ENCODE data around the gene PIGQ. TPM values are rescaled to one million over a fixed set of nuclear protein-coding genes. Genes with fewer than 3 reads are reported as not detected.
"Not testable (repeated sequence)": the region's sequence is repeated elsewhere in the genome, so short reads cannot be mapped to it uniquely, and the experiment has no call there.

The PIGQ gene
- total and polyA plus RNA-seq, 3 donors from 2014 or later = 80.5 to 123 (median 95.4) TPM

- intact Hi-C loops (cut with DNase I; ENCODE audit: low total_unique reads) = no loop called here
- H3K27me3 ChIP-seq = no peaks in the 10 kb centered on the region
- WGBS, 2 donors = 86 to 87% methylated on average over 8 to 18 of the region's 18 CpGs
- H3K9me3 ChIP-seq = no peaks in the 10 kb centered on the region
- H3K4me1 ChIP-seq = peaks cover 24% of the 10 kb centered on the region
- no peak overlapping the region for H3K4me3 ChIP-seq
- H3K27ac ChIP-seq = no peak overlapping the region
- no peaks in the 10 kb centered on the region for H3K36me3 ChIP-seq (ENCODE audit: low read depth, missing control alignments)
- no peak for TF ChIP-seq CTCF (IDR thresholded peaks at IDR 0.05)
- TF ChIP-seq POLR2A (IDR thresholded peaks at IDR 0.05) = no peak
- DNase-seq = no peak
Measured at GRCh38 chr16:595094-595528, 25.3 kb downstream of the PIGQ start.

DNA sequence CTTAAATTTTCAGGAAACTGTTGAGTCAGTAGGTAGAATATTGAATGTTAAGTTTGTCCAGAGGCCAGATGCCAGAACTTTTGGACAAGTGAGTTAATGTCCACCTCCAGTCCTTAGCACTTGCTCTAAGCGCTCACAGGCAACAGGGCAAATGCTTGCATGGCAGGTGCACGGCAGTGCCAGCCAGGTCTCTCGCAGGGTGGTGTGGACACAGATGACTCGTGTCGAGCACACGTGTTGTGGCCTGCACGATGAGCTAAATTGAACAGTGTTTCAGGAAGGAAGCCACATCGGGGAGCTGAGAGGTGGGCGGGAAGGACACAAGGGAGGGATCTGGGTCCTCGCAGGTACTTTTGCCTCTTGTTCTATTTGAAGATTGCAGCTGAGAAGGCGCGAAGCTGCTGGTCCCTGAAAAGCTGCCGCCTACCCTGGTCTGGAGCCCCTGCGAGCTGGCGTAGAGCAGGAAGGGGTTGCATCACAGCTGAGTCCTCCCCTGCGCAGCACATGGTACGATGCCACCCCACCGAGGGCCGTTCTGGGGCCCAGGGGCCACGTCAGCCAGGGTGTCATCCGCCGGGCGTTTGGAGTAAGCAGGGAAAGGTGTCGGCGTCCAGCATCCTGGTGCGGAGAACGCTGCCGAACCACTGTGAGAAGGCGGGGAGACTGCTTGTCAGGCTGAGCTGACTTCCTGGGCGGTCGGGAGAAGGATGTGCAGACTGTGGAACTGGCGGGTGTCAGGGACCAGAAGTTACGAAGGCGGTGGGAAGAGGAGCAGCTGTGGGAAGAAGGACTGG is 26.4 kb downstream of the PIGQ start:
- DNase-seq = no peak
- no peak for TF ChIP-seq POLR2A (IDR thresholded peaks at IDR 0.05)
- no peak for TF ChIP-seq CTCF (IDR thresholded peaks at IDR 0.05)
- H3K36me3 ChIP-seq (ENCODE audit: low read depth, missing control alignments) = no peaks in the 10 kb centered on the region
- intact Hi-C loops (cut with DNase I; ENCODE audit: low total_unique reads) = no loop called here
- no peak overlapping the region for H3K4me3 ChIP-seq
- H3K27ac ChIP-seq = no peak overlapping the region
- no peaks in the 10 kb centered on the region for H3K27me3 ChIP-seq
- WGBS, 2 donors = 93 to 96% methylated on average over 25 to 34 of the region's 34 CpGs
- no peaks in the 10 kb centered on the region for H3K9me3 ChIP-seq
- peaks cover 18% of the 10 kb centered on the region for H3K4me1 ChIP-seq

DNA sequence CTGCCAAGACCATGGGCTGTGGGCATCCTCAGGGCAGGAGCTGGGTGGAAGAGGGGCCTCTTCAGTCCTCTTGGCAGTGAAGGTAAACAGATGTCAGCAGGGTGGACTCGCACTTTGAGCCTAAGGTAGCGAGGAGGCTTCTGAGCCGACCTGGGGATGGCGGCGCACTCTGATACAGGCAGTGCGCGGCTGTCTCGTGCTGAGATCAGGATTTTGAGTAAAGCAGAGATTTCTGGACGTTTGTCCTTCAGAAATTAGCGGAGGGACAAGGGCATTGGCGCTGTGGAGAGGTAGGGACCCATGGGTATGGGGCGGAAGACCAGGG is 26.9 kb downstream of the PIGQ start:
- H3K27ac ChIP-seq = no peak overlapping the region

DNA sequence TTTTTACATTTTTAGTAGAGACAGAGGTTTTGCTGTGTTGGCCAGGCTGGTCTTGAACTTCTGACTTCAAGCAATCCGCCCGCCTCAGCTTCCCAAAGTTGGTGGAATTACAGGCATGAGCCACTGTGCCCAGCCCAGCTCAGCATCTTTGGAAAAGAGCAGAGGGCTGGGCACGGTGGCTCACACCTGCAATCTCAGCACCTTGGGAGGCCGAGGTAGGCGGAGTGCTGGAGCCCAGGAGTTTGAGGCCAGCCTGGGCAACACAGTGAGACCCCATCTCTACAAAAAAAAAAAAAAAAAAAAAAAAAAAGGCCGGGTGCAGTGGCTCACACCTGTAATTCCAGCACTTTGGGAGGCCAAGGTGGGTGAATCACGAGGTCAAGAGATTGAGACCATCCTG is 27.9 kb downstream of the PIGQ start:
- 96 to 98% methylated on average over 4 to 7 of the region's 7 CpGs for WGBS, 2 donors
- intact Hi-C loops (cut with DNase I; ENCODE audit: low total_unique reads); H3K4me1 ChIP-seq; H3K9me3 ChIP-seq; H3K27me3 ChIP-seq; DNase-seq; H3K36me3 ChIP-seq (ENCODE audit: low read depth, missing control alignments); H3K4me3 ChIP-seq; H3K27ac ChIP-seq: not testable (repeated sequence)

More for the DNA sequence above, 26.9 kb downstream of the PIGQ start:
- Histone ChIP-seq H3K4me1 (peaks cover 17% of the 10 kb centered on the region), H3K27me3 (no peaks in the 10 kb centered on the region), H3K9me3 (no peaks in the 10 kb centered on the region), H3K4me3 (no peak overlapping the region), H3K36me3 (ENCODE audit: low read depth, missing control alignments) (no peaks in the 10 kb centered on the region)
- TF ChIP-seq CTCF (IDR thresholded peaks at IDR 0.05) = no peak
- no peak for TF ChIP-seq POLR2A (IDR thresholded peaks at IDR 0.05)
- no peak for DNase-seq
- 89 to 93% methylated on average over 12 of the region's 12 CpGs for WGBS, 2 donors
- intact Hi-C loops (cut with DNase I; ENCODE audit: low total_unique reads) = no loop called here

- H3K9me3 ChIP-seq = no peaks in the 10 kb centered on the region
- DNase-seq = no peak
- TF ChIP-seq CTCF (IDR thresholded peaks at IDR 0.05) (no peak), POLR2A (IDR thresholded peaks at IDR 0.05) (no peak)
- 93 to 95% methylated on average over 25 to 37 of the region's 43 CpGs for WGBS, 2 donors
- intact Hi-C loops (cut with DNase I; ENCODE audit: low total_unique reads) = no loop called here
- H3K27me3 ChIP-seq = no peaks in the 10 kb centered on the region
- no peak overlapping the region for H3K4me3 ChIP-seq
- H3K4me1 ChIP-seq = no peaks in the 10 kb centered on the region
- H3K27ac ChIP-seq = no peak overlapping the region
- no peaks in the 10 kb centered on the region for H3K36me3 ChIP-seq (ENCODE audit: low read depth, missing control alignments)
Measured at GRCh38 chr16:598823-599739, 29.3 kb downstream of the PIGQ start.

Measured in testis (tissue), 3 donors.